Kidney (tissue), 14 donors: Measurements from ENCODE around the gene CISD3. TPM values are rescaled to one million over a fixed set of nuclear protein-coding genes. Genes with fewer than 3 reads are reported as not detected.

Source experiments
- DNase-seq, 5 donors: peaks; one replicate each; pipeline ENCODE4 v3.0.0-alpha.2; 2013 to 2020
- FAIRE-seq: peaks from 2 replicates; lab custom pipeline; 2012; peaks lifted over from hg19 to GRCh38; lab: Jason Lieb, UNC
- H3K27ac ChIP-seq, 2 donors: one replicate each; pipeline ENCODE4 v1.7.0; 2013; ENCODE audit warnings: low read depth in 2 of 2, low read length in 2 of 2, inconsistent platforms in 1 of 2
- H3K27me3 ChIP-seq: one replicate; pipeline ENCODE4 v1.7.1; 2013; ENCODE audit warnings: low read length, inconsistent platforms; ENCODE audit not compliant: control insufficient read depth, insufficient read depth
- H3K36me3 ChIP-seq, 3 donors: one replicate each; pipeline versions ENCODE4 v1.7.0 to v1.7.1; 2013; ENCODE audit warnings: low read length in 3 of 3, control low read depth in 1 of 3, inconsistent platforms in 1 of 3; ENCODE audit not compliant: insufficient read depth in 3 of 3, control insufficient read depth in 2 of 3
- H3K4me1 ChIP-seq, 3 donors: one replicate each; pipeline versions ENCODE4 v1.7.0 to v1.7.1; 2013; ENCODE audit warnings: low read length in 3 of 3, inconsistent platforms in 1 of 3, low read depth in 1 of 3; ENCODE audit not compliant: control insufficient read depth in 2 of 3, insufficient read depth in 2 of 3
- H3K4me3 ChIP-seq, 3 donors: one replicate each; pipeline versions ENCODE4 v1.7.0 to v1.8.1; 2013; ENCODE audit warnings: low read length in 3 of 3, control low read depth in 1 of 3, inconsistent platforms in 1 of 3
- H3K9ac ChIP-seq, 3 donors: one replicate each; pipeline versions ENCODE4 v1.7.0 to v1.7.1; 2013; ENCODE audit warnings: low read length in 3 of 3, control low read depth in 1 of 3, inconsistent platforms in 1 of 3
- H3K9me3 ChIP-seq, 3 donors: one replicate each; pipeline versions ENCODE4 v1.7.0 to v1.7.1; 2013; ENCODE audit warnings: low read length in 3 of 3, control low read depth in 1 of 3, inconsistent platforms in 1 of 3; ENCODE audit not compliant: control insufficient read depth in 2 of 3, insufficient read depth in 1 of 3
- CTCF ChIP-seq: IDR thresholded peaks from 3 replicates; pipeline ENCODE4 v1.5.1; 2012; ENCODE audit warnings: mild to moderate bottlenecking, moderate library complexity, borderline replicate concordance; ENCODE audit not compliant: insufficient read depth; ENCODE audit errors: extremely low read depth
- intact Hi-C: fragments of 100-400 bp; cut with DNase I; formaldehyde crosslinking; loops from one replicate; pipeline ENCODE4 v1.11.1; 2022
- polyA plus RNA-seq: library from polyadenylated mRNA; stranded (reverse); fragments of 350-450 nt; fragmentation: Illumina TruSeq; extraction: RNeasy Lipid Tissue Mini Kit (QIAGEN cat#74804); gene quantifications from one replicate; pipeline ENCODE4 v1.2.3, GENCODE V29; 2014; ENCODE audit warnings: low read depth, low replicate concordance; ENCODE audit not compliant: insufficient read depth
- total RNA-seq: library from RNA; stranded (reverse); fragmentation: NEBNext Ultra II Directional; extraction: Animal tissue kit (Norgen Biotek cat#: 25700); gene quantifications from one replicate; pipeline ENCODE4 v1.2.1, GENCODE V29; 2021
- donor health status: control.
- donor health status: control.
- donor health status: control.
- donor health status: control.
- donor health status: control.
- donor health status: DM: yes; HTN: yes; CAD: no.
- donor health status: Normal renal cell carcinoma (clear cell type).

The CISD3 gene
- total and polyA plus RNA-seq, 2 donors from 2014 or later, result 37.7 to 152 TPM

GRCh38 chr17:38706505-38707216 is 23.5 kb upstream of the CISD3 start:
- Histone ChIP-seq H3K4me1 (peaks cover 0 to 22% (median 2%) of the 10 kb centered on the region in 3 donors), H3K27ac (peak overlapping the region; percentile 71 to 87), H3K9me3 (no peaks in the 10 kb centered on the region), H3K9ac (peak overlapping the region; percentile 23 to 72 (median 45)), H3K27me3 (no peaks in the 10 kb centered on the region), H3K36me3 (peaks cover 0 to 10% (median 8%) of the 10 kb centered on the region in 3 donors), H3K4me3 (peak overlapping the region; percentile 66 to 77 (median 72))
- DNase-seq (peak; percentile 40 to 77 (median 60)), FAIRE-seq (no peak)
- no peak for TF ChIP-seq CTCF
- intact Hi-C loops, result no loop called here

DNA sequence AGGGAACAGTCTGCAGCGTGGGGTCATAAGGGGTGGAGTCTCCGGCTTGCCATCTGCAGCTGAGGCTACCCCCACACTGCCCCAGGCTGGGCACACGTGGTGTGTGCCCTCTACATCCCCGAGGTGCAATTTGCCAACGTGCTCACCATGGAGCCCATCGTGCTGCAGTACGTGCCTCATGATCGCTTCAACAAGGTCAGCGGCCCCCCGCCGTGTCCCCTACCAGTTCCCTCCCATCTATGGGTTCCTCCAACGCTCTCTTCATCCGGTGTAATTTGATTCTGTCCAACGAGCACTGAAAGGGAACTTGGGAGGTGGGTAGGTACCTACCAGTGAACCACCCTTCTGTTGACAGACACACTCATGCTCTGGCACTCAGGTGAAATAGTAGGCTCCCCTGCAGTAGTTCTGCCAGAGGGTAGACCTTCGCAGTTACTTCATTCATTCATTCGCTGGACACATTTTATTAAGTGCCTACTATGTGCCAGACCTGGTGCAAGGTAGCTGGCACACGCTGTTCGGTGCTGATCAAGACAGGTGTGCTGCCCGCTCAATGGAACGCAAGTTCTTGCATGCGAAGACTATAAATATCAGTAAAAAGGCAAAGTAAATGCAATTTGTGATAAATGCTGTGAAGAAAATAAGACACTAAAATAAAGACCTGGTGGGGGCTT is 22.3 kb upstream of the CISD3 start:
- Histone ChIP-seq H3K9me3 (no peaks in the 10 kb centered on the region), H3K27ac (no peak overlapping the region), H3K4me1 (peaks cover 0 to 20% (median 0%) of the 10 kb centered on the region in 3 donors), H3K9ac (no peak overlapping the region), H3K4me3 (no peak overlapping the region), H3K27me3 (no peaks in the 10 kb centered on the region), H3K36me3 (peaks cover 0 to 17% (median 12%) of the 10 kb centered on the region in 3 donors)
- FAIRE-seq, result no peak
- TF ChIP-seq CTCF, result no peak
- intact Hi-C loops, result no loop called here
- DNase-seq, result peak in 3 of 5 donors; percentile 63 to 69 (median 66)

DNA sequence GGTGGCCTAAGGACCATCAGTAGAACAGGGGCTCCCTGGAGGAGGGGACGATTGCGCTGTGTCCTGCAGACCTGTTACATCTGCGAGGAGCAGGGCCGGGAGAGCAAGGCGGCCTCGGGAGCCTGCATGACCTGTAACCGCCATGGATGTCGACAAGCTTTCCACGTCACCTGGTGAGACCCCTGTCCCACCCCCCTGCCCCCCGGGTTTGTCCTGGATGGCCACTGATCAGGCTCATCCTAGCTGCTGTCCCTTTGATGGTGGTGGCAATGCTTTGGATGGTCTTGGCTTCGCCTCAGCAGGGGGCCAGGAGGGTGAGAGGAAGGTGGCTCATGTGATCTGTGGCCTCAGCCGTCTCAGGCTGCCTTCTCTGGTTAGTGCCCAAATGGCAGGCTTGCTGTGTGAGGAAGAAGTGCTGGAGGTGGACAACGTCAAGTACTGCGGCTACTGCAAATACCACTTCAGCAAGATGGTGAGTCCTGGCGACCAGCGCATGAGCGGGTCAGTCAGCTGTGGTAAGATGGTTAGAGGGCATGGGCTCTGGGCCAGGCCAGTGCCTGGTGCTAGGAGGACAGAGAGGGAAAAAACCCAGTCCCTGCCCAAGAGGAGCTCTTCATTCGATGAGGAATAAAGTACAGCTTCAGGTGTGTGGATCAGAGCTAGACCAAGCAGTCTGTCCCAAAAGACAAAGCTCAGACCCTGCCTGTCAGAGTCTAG is 20.9 kb upstream of the CISD3 start:
- no peaks in the 10 kb centered on the region for H3K27me3 ChIP-seq
- H3K4me3 ChIP-seq, result no peak overlapping the region
- peaks cover 0 to 18% (median 0%) of the 10 kb centered on the region in 3 donors for H3K4me1 ChIP-seq
- H3K9me3 ChIP-seq, result no peaks in the 10 kb centered on the region
- no peak for TF ChIP-seq CTCF
- H3K9ac ChIP-seq, result no peak overlapping the region
- FAIRE-seq (no peak), DNase-seq (peak in 1 of 5 donors; percentile 49)
- no peak overlapping the region for H3K27ac ChIP-seq
- intact Hi-C loops, result no loop called here
- peaks cover 0 to 30% (median 24%) of the 10 kb centered on the region in 3 donors for H3K36me3 ChIP-seq
